NT2/D1 (cell line): ENCODE results near the gene GUCA1C.
A peak's percentile ranks its signal among the peaks of the same experiment; 100 is the strongest.

Source experiments
- DNase-seq: peaks from one replicate; pipeline ENCODE4 v3.0.0-alpha.2; 2011; ENCODE audit warnings: low read depth, low spot score
- H3K27me3 ChIP-seq: 2 replicates; pipeline ENCODE4 v1.6.0; 2011; ENCODE audit warnings: mild to moderate bottlenecking; ENCODE audit not compliant: insufficient read length, insufficient read depth
- H3K36me3 ChIP-seq: 2 replicates; pipeline ENCODE4 v1.6.1; 2011; ENCODE audit warnings: mild to moderate bottlenecking, low read length, mixed read lengths; ENCODE audit not compliant: insufficient read depth, insufficient read length
- H3K4me1 ChIP-seq: 2 replicates; pipeline ENCODE4 v1.5.1; 2011; ENCODE audit not compliant: insufficient read depth, insufficient read length
- H3K4me3 ChIP-seq: 2 replicates; pipeline ENCODE4 v1.5.1; 2011; ENCODE audit warnings: low read depth; ENCODE audit not compliant: insufficient read length
- H3K9ac ChIP-seq: 2 replicates; pipeline ENCODE4 v1.6.0; 2011; ENCODE audit warnings: low read depth; ENCODE audit not compliant: insufficient read length
- H3K9me3 ChIP-seq: 2 replicates; pipeline ENCODE4 v1.5.1; 2011; ENCODE audit warnings: mild to moderate bottlenecking, low read length; ENCODE audit not compliant: insufficient read depth
- SUZ12 ChIP-seq: IDR thresholded peaks from 2 replicates; pipeline ENCODE4 v1.6.1; 2011; ENCODE audit not compliant: insufficient read length, insufficient read depth; ENCODE audit errors: extremely low read depth
- YY1 ChIP-seq: IDR thresholded peaks from 2 replicates; pipeline ENCODE4 v1.6.1; 2011; ENCODE audit not compliant: insufficient read length, insufficient read depth
- ZNF274 ChIP-seq: IDR thresholded peaks from 2 replicates; pipeline ENCODE4 v1.6.1; 2011; ENCODE audit warnings: mild to moderate bottlenecking, low read depth, low read length

The GUCA1C gene

DNA sequence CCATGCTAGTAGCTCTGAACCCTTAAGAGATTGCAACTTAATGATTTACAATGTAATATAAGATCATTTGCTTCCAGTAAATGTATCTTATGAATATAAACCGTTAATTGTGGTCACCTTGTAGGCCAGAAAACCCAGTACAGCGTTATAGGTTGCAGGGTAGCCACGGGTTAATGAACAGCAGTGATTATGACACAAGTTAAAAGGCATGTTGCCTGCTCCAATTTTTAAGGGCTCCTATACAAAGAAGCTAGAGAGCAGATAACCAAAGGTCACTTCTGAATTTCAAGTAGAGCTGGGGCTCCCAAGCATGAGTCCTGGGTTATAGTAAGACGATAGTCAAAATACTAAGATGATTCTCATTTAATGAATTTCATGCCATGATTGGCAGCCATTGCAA lies 13.5 kb downstream of the GUCA1C start:
- H3K9me3 ChIP-seq, result no peaks in the 10 kb centered on the region
- H3K36me3 ChIP-seq, result no peaks in the 10 kb centered on the region
- no peak for DNase-seq
- H3K4me1 ChIP-seq, result no peaks in the 10 kb centered on the region
- H3K9ac ChIP-seq, result no peak overlapping the region
- H3K27me3 ChIP-seq, result no peaks in the 10 kb centered on the region
- TF ChIP-seq YY1 (no peak), SUZ12 (no peak), ZNF274 (no peak)
- no peak overlapping the region for H3K4me3 ChIP-seq

DNA sequence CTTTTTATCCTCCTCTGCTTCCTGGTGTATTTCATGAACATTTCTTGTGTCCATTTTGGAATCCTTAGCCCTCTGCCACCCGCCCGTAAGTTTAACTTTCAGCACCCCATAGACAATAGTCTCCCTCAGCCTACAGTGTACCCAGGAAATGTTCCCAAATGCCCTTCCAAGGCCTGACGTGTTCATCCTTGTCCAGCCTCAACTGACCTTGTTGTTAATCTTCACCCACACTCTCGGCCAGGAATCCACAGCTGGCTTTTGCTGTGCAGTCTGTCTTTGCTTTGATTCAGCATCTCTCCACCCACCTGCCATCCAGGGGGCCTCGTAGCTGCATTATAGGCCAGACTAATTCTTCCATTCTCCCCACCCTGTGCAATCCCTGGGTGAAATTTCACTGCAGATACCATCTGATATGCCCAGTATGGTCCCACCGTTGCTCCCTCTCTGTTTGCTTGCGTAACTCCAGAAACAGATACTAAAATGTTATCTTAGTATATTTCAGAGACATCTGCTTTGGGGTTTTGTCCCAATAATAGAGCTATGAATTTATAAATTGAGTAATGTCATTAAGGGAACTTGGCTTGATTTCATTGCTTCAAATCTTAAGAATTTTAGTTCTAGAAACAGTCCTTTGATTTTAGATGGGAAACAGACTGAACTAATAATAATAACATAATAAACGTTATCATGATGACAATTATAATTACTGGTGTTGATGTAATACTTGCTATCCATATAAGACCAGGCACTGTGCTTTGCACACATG lies 16.6 kb downstream of the GUCA1C start:
- no peaks in the 10 kb centered on the region for H3K9me3 ChIP-seq
- no peaks in the 10 kb centered on the region for H3K4me1 ChIP-seq
- no peaks in the 10 kb centered on the region for H3K36me3 ChIP-seq
- TF ChIP-seq YY1 (no peak), ZNF274 (no peak), SUZ12 (no peak)
- no peak overlapping the region for H3K9ac ChIP-seq
- H3K27me3 ChIP-seq, result no peaks in the 10 kb centered on the region
- H3K4me3 ChIP-seq, result no peak overlapping the region
- DNase-seq, result no peak

- Histone ChIP-seq H3K36me3 (no peaks in the 10 kb centered on the region), H3K4me1 (no peaks in the 10 kb centered on the region), H3K4me3 (no peak overlapping the region), H3K9me3 (no peaks in the 10 kb centered on the region), H3K9ac (no peak overlapping the region), H3K27me3 (no peaks in the 10 kb centered on the region)
- no peak for DNase-seq
- TF ChIP-seq YY1, result no peak
- TF ChIP-seq SUZ12, result no peak
- TF ChIP-seq ZNF274, result no peak
Measured at GRCh38 chr3:108931035-108931434, 22.6 kb downstream of the GUCA1C start.

DNA sequence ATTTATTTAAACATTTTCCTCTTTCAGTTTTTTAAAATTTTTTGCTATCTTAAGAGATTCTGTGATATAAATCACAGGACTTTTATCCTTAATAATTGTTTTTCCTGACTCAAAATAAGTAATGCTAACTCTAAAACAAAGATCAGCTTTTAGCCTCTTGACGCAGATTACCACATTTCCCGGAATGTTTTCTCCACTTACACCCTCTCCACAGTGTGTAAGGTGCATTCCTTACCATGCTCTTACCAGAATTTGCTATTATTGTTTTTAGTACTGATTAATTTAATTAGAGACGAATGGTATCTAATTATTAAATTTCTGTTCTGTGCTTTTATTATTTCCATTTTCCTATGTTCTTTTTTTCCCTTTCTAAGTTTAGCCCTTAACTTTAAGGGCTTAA lies 34.8 kb downstream of the GUCA1C start:
- H3K9ac ChIP-seq, result no peak overlapping the region
- no peak for DNase-seq

DNA sequence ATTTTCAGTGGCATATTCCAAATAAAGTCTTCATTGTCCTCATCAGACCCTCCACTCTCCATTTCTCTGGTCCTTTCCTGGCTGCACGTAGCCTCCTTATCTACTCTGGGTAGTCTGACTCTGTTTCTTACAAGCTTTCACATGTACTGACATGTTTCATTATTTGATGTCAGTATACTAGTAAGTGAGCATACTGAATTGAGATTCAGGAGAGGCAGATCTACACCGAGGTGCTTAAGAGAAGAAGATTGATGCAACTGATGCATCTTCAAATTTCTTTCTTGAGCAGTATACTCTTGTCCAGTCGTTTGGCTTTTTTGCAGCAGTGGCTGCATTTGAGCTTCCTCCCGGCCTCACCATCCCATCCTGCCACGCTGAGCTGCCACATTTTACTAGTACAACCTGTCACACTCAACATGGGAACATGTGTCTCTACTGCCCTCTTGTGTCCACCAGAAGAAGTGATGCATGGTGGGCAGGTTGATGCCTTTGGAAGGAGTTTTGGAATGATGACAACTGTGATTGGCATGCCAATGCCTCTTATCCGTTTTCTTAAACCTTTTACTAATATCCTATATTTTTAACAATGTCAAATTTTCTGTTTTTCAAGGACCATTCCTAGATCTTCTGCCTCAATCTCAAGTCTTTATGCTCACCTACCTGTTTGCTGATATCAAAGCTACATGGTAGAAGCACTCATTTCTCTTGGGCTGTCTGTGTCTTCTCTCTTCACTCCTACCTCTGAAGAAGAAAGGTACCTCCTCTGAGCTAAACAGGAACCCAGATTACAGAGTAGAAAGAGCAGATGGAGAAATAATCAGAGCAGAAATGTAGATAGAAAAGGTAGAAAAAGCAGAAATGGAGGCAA lies 38.7 kb downstream of the GUCA1C start:
- no peaks in the 10 kb centered on the region for H3K36me3 ChIP-seq
- H3K4me1 ChIP-seq, result no peaks in the 10 kb centered on the region
- DNase-seq, result peak; percentile 62
- TF ChIP-seq ZNF274, result no peak
- TF ChIP-seq SUZ12, result no peak
- no peak for TF ChIP-seq YY1
- H3K27me3 ChIP-seq, result no peaks in the 10 kb centered on the region
- H3K9ac ChIP-seq, result no peak overlapping the region
- no peak overlapping the region for H3K4me3 ChIP-seq
- H3K9me3 ChIP-seq, result no peaks in the 10 kb centered on the region

More for the DNA sequence above, 34.8 kb downstream of the GUCA1C start:
- TF ChIP-seq YY1 (no peak), ZNF274 (no peak), SUZ12 (no peak)
- no peaks in the 10 kb centered on the region for H3K27me3 ChIP-seq
- no peak overlapping the region for H3K4me3 ChIP-seq
- H3K4me1 ChIP-seq, result no peaks in the 10 kb centered on the region
- H3K36me3 ChIP-seq, result no peaks in the 10 kb centered on the region
- no peaks in the 10 kb centered on the region for H3K9me3 ChIP-seq

- TF ChIP-seq ZNF274 (no peak), SUZ12 (no peak), YY1 (no peak)
- Histone ChIP-seq H3K9me3 (no peaks in the 10 kb centered on the region), H3K4me1 (no peaks in the 10 kb centered on the region), H3K27me3 (no peaks in the 10 kb centered on the region), H3K4me3 (no peak overlapping the region), H3K36me3 (no peaks in the 10 kb centered on the region), H3K9ac (no peak overlapping the region)
- DNase-seq, result no peak
Measured at GRCh38 chr3:108909799-108910198, 43.9 kb downstream of the GUCA1C start.

DNA sequence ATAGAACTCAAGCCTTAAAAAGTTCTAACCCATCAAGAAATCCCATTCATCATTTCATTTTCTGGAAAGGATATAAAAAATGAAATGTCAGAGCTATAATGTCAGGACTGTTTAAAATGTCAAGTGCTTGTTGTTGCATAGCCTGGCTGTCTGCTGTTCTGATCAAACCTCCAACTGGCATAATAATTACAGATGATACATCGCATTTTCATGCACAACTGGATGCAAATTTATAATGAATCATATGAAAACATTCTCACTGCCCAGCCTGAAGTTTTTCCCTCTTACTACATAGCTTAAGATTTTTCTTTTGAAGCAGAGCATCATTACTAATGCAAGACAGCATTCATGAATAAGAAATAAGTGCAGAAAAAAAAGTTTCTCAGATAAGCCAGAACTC lies 46.5 kb downstream of the GUCA1C start:
- Histone ChIP-seq H3K9ac (no peak overlapping the region), H3K27me3 (no peaks in the 10 kb centered on the region), H3K36me3 (no peaks in the 10 kb centered on the region), H3K9me3 (no peaks in the 10 kb centered on the region), H3K4me1 (no peaks in the 10 kb centered on the region), H3K4me3 (no peak overlapping the region)
- DNase-seq, result no peak
- no peak for TF ChIP-seq SUZ12
- TF ChIP-seq YY1, result no peak
